HepG2 (cell line): ENCODE data around the gene MFSD11. TPM values are rescaled to one million over a fixed set of nuclear protein-coding genes. Genes with fewer than 3 reads are reported as not detected.

Experiments used
- BRD4 ChIP-seq: sonication (generic); formaldehyde crosslinking; IDR thresholded peaks from 2 replicates; pipeline ENCODE4 v1.4.0; 2020; ENCODE audit warnings: missing genetic modification reagents
- GTF2F1 ChIP-seq: fragments of 150-350 bp; IDR thresholded peaks from 2 replicates; pipeline ENCODE4 v1.6.1; 2014; ENCODE audit warnings: low read length
- IKZF4 ChIP-seq: sonication (generic); formaldehyde crosslinking; IDR thresholded peaks from 2 replicates; pipeline ENCODE4 v1.5.1; 2020; ENCODE audit warnings: borderline replicate concordance, mild to moderate bottlenecking, low read depth, missing genetic modification reagents; ENCODE audit errors: not compliant biosample characterization
- NR2F2 ChIP-seq: IDR thresholded peaks from 2 replicates; pipeline ENCODE4 v1.6.1; 2012; ENCODE audit warnings: low read depth, inconsistent platforms, borderline replicate concordance
- WIZ ChIP-seq: sonication (generic); formaldehyde crosslinking; IDR thresholded peaks from 2 replicates; pipeline ENCODE4 v1.5.1; 2020; ENCODE audit warnings: mild to moderate bottlenecking, missing genetic modification reagents
- ZBTB38 ChIP-seq: sonication (generic); formaldehyde crosslinking; IDR thresholded peaks from 2 replicates; pipeline ENCODE4 v1.5.1; 2020; ENCODE audit warnings: mild to moderate bottlenecking, missing genetic modification reagents
- ZBTB7B ChIP-seq: sonication (generic); formaldehyde crosslinking; IDR thresholded peaks from 2 replicates; pipeline ENCODE4 v1.4.0; 2020; ENCODE audit warnings: missing genetic modification reagents
- ZC3H13 ChIP-seq: sonication (generic); formaldehyde crosslinking; IDR thresholded peaks from 2 replicates; pipeline ENCODE4 v1.8.1; 2023; ENCODE audit warnings: mild to moderate bottlenecking, missing genetic modification reagents, moderate library complexity
- ZNF143 ChIP-seq: sonication (generic); formaldehyde crosslinking; IDR thresholded peaks from 2 replicates; pipeline ENCODE4 v1.4.0; 2020; ENCODE audit warnings: missing genetic modification reagents
- ZNF350 ChIP-seq: sonication (generic); formaldehyde crosslinking; IDR thresholded peaks from 2 replicates; pipeline ENCODE4 v1.4.0; 2020; ENCODE audit warnings: mild to moderate bottlenecking, low read depth, missing genetic modification reagents, borderline replicate concordance
- ZNF460 ChIP-seq: sonication (generic); formaldehyde crosslinking; IDR thresholded peaks from 2 replicates; pipeline ENCODE4 v1.5.1; 2020; ENCODE audit warnings: missing genetic modification reagents, mild to moderate bottlenecking, borderline replicate concordance
- ZNF569 ChIP-seq: sonication (generic); formaldehyde crosslinking; IDR thresholded peaks from 2 replicates; pipeline ENCODE4 v1.5.0; 2020; ENCODE audit warnings: mild to moderate bottlenecking, missing genetic modification reagents, moderate library complexity, borderline replicate concordance
- ZNF570 ChIP-seq: sonication (generic); formaldehyde crosslinking; IDR thresholded peaks from 2 replicates; pipeline ENCODE4 v1.4.0; 2020; ENCODE audit warnings: mild to moderate bottlenecking, missing genetic modification reagents, borderline replicate concordance
- ZNF670 ChIP-seq: sonication (generic); formaldehyde crosslinking; IDR thresholded peaks from 2 replicates; pipeline ENCODE4 v1.8.0; 2022; ENCODE audit warnings: mild to moderate bottlenecking, missing genetic modification reagents, borderline replicate concordance
- polyA plus RNA-seq, 8 experiments: library from polyadenylated mRNA; depleted of rRNA in 3 of 8; stranded (reverse) in 7 of 8; unstranded in 1 of 8; fragments of >200 nt; fragmentation: Illumina TruSeq in 4 of 8; extraction: Trizol in 4 of 8; gene quantifications; 2 replicates each; pipeline versions ENCODE4 v1.2.1 to v1.2.3, GENCODE V29; 2011 to 2016; ENCODE audit warnings: low read depth in 4 of 8, missing spikeins in 1 of 8, mixed read lengths in 1 of 8; ENCODE audit not compliant: insufficient read depth in 1 of 8
- total RNA-seq, 5 experiments: library from RNA; depleted of rRNA; stranded (reverse); fragments of >200 nt; fragmentation: Illumina TruSeq; extraction: Trizol; gene quantifications; 2 replicates each; pipeline ENCODE4 v1.2.3, GENCODE V29; 2016; ENCODE audit warnings: low read depth in 1 of 5
- TF ChIP-seq, protein P1 (sequence below): sonication (generic); formaldehyde crosslinking; IDR thresholded peaks from 2 replicates; pipeline ENCODE4 v1.4.0; 2020; ENCODE audit warnings: mild to moderate bottlenecking, missing genetic modification reagents, borderline replicate concordance
- TF ChIP-seq, protein P2 (sequence below): sonication (generic); formaldehyde crosslinking; IDR thresholded peaks from 2 replicates; pipeline ENCODE4 v1.4.0; 2020; ENCODE audit warnings: missing genetic modification reagents, borderline replicate concordance
- TF ChIP-seq, protein P3 (sequence below): sonication (generic); formaldehyde crosslinking; IDR thresholded peaks from 2 replicates; pipeline ENCODE4 v1.9.0; 2021; ENCODE audit warnings: missing genetic modification reagents, borderline replicate concordance
- TF ChIP-seq, protein P4 (sequence below): sonication (generic); formaldehyde crosslinking; IDR thresholded peaks from 2 replicates; pipeline ENCODE4 v1.4.0; 2020; ENCODE audit warnings: missing genetic modification reagents

MFSD11 gene
- total and polyA plus RNA-seq, 2 of the 13 experiments (the other 11 are each of a cell fraction or from before 2014, with no cell fraction given) = 26.1 to 36.3 TPM

- TF ChIP-seq, protein P1, sequence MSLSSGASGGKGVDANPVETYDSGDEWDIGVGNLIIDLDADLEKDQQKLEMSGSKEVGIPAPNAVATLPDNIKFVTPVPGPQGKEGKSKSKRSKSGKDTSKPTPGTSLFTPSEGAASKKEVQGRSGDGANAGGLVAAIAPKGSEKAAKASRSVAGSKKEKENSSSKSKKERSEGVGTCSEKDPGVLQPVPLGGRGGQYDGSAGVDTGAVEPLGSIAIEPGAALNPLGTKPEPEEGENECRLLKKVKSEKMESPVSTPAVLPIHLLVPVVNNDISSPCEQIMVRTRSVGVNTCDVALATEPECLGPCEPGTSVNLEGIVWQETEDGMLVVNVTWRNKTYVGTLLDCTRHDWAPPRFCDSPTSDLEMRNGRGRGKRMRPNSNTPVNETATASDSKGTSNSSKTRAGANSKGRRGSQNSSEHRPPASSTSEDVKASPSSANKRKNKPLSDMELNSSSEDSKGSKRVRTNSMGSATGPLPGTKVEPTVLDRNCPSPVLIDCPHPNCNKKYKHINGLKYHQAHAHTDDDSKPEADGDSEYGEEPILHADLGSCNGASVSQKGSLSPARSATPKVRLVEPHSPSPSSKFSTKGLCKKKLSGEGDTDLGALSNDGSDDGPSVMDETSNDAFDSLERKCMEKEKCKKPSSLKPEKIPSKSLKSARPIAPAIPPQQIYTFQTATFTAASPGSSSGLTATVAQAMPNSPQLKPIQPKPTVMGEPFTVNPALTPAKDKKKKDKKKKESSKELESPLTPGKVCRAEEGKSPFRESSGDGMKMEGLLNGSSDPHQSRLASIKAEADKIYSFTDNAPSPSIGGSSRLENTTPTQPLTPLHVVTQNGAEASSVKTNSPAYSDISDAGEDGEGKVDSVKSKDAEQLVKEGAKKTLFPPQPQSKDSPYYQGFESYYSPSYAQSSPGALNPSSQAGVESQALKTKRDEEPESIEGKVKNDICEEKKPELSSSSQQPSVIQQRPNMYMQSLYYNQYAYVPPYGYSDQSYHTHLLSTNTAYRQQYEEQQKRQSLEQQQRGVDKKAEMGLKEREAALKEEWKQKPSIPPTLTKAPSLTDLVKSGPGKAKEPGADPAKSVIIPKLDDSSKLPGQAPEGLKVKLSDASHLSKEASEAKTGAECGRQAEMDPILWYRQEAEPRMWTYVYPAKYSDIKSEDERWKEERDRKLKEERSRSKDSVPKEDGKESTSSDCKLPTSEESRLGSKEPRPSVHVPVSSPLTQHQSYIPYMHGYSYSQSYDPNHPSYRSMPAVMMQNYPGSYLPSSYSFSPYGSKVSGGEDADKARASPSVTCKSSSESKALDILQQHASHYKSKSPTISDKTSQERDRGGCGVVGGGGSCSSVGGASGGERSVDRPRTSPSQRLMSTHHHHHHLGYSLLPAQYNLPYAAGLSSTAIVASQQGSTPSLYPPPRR (CRISPR knock-in tag) = peak; percentile 83
- no peak; the same call in 1 of the 2 replicates for TF ChIP-seq ZNF569 (CRISPR knock-in tag)
- TF ChIP-seq, protein P2, sequence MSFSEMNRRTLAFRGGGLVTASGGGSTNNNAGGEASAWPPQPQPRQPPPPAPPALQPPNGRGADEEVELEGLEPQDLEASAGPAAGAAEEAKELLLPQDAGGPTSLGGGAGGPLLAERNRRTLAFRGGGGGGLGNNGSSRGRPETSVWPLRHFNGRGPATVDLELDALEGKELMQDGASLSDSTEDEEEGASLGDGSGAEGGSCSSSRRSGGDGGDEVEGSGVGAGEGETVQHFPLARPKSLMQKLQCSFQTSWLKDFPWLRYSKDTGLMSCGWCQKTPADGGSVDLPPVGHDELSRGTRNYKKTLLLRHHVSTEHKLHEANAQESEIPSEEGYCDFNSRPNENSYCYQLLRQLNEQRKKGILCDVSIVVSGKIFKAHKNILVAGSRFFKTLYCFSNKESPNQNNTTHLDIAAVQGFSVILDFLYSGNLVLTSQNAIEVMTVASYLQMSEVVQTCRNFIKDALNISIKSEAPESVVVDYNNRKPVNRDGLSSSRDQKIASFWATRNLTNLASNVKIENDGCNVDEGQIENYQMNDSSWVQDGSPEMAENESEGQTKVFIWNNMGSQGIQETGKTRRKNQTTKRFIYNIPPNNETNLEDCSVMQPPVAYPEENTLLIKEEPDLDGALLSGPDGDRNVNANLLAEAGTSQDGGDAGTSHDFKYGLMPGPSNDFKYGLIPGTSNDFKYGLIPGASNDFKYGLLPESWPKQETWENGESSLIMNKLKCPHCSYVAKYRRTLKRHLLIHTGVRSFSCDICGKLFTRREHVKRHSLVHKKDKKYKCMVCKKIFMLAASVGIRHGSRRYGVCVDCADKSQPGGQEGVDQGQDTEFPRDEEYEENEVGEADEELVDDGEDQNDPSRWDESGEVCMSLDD (CRISPR knock-in tag) = 0 out of 2 replicates have a peak, but pooled peaks have one; percentile 38
- TF ChIP-seq ZNF570 (CRISPR knock-in tag) = no peak
- no peak for TF ChIP-seq IKZF4 (CRISPR knock-in tag)
- TF ChIP-seq NR2F2 = 0 out of 2 replicates have a peak, but pooled peaks have one; percentile 43
- TF ChIP-seq, protein P3, sequence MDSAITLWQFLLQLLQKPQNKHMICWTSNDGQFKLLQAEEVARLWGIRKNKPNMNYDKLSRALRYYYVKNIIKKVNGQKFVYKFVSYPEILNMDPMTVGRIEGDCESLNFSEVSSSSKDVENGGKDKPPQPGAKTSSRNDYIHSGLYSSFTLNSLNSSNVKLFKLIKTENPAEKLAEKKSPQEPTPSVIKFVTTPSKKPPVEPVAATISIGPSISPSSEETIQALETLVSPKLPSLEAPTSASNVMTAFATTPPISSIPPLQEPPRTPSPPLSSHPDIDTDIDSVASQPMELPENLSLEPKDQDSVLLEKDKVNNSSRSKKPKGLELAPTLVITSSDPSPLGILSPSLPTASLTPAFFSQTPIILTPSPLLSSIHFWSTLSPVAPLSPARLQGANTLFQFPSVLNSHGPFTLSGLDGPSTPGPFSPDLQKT (CRISPR knock-in tag) = no peak
- no peak for TF ChIP-seq ZNF143
- TF ChIP-seq ZNF350 = peak; percentile 70
- peak; percentile 62; the same call in 1 of the 2 replicates for TF ChIP-seq ZBTB7B (CRISPR knock-in tag)
- TF ChIP-seq BRD4 (CRISPR knock-in tag) = 0 out of 2 replicates have a peak, but pooled peaks have one; percentile 18
- no peak for TF ChIP-seq WIZ (CRISPR knock-in tag)
- no peak; the same call in 1 of the 2 replicates for TF ChIP-seq ZC3H13
- TF ChIP-seq, protein P4, sequence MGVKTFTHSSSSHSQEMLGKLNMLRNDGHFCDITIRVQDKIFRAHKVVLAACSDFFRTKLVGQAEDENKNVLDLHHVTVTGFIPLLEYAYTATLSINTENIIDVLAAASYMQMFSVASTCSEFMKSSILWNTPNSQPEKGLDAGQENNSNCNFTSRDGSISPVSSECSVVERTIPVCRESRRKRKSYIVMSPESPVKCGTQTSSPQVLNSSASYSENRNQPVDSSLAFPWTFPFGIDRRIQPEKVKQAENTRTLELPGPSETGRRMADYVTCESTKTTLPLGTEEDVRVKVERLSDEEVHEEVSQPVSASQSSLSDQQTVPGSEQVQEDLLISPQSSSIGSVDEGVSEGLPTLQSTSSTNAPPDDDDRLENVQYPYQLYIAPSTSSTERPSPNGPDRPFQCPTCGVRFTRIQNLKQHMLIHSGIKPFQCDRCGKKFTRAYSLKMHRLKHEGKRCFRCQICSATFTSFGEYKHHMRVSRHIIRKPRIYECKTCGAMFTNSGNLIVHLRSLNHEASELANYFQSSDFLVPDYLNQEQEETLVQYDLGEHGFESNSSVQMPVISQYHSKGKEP (CRISPR knock-in tag) = no peak
- TF ChIP-seq ZNF460 = peak; percentile 7; the same call in 1 of the 2 replicates
- no peak for TF ChIP-seq GTF2F1
- TF ChIP-seq ZBTB38 = peak; percentile 88
- TF ChIP-seq ZNF670 (CRISPR knock-in tag) = peak; percentile 59
Observed at GRCh38 chr17:76691379-76692191, 46.3 kb upstream of the MFSD11 start (continued).
